NT2/D1 (cell line): ENCODE measurements around the gene HMGN1.

Experiments used
- YY1 ChIP-seq: IDR thresholded peaks from 2 replicates; pipeline ENCODE4 v1.6.1; 2011; ENCODE audit not compliant: insufficient read length, insufficient read depth
- ZNF274 ChIP-seq: IDR thresholded peaks from 2 replicates; pipeline ENCODE4 v1.6.1; 2011; ENCODE audit warnings: mild to moderate bottlenecking, low read depth, low read length

- no peak for TF ChIP-seq YY1
- no peak for TF ChIP-seq ZNF274
Observed at GRCh38 chr21:39392981-39393380, 44.1 kb upstream of the HMGN1 start.
